K562 (cell line): ENCODE measurements around the gene TTC28. TPM values are rescaled to one million over a fixed set of nuclear protein-coding genes. Genes with fewer than 3 reads are reported as not detected.

ENCODE experiments used
- ATAC-seq: fragments of 200-7000 bp; cut with Tn5 transposase; 3 replicates; pipeline ENCODE4 v1.9.1; 2020; ENCODE audit warnings: moderate library complexity
- BruUV-seq: library from RNA; stranded (reverse); fragments of 400-500 nt; replicated peaks from 2 replicates; lab custom pipeline; 2021; lab: Mats Ljungman, UMichigan
- CTCF ChIA-PET: fragments of 300-600 bp; formaldehyde crosslinking; extraction: SDS; loops from one replicate; lab custom pipeline; 2021; ENCODE audit warnings: low intra/inter-chr PET ratio; lab: Yijun Ruan, JAX
- POLR2A ChIA-PET: fragments of 300-600, 350-650 bp; sonication (Branson Sonifier 250); formaldehyde crosslinking; extraction: SDS; loops from one replicate; lab custom pipeline; 2021; ENCODE audit warnings: antibody characterized with exemption, inconsistent platforms; lab: Yijun Ruan, JAX
- DNase-seq, 4 experiments: peaks; one replicate each; pipeline versions ENCODE4 v3.0.0 to v3.0.0-alpha.2; 2011 to 2018; ENCODE audit warnings: low spot score in 3 of 4, mixed read lengths in 3 of 4; ENCODE audit errors: extremely low read depth in 1 of 4
- FAIRE-seq: peaks from 2 replicates; lab custom pipeline; 2011; peaks lifted over from hg19 to GRCh38; lab: Jason Lieb, UNC
- H2AFZ ChIP-seq: 2 replicates; pipeline ENCODE4 v1.6.0; 2011; ENCODE audit warnings: low read depth, low read length, control low read depth, inconsistent platforms
- H3K27ac ChIP-seq: fragments of 200-600 bp; 3 replicates; pipeline ENCODE4 v1.8.0; 2011; ENCODE audit warnings: low read depth, mild to moderate bottlenecking, control low read depth, inconsistent platforms, low read length, moderate library complexity, mixed read lengths; ENCODE audit errors: extremely low read depth
- H3K27me3 ChIP-seq, 2 experiments: fragments of 300-600 bp in 1 of 2; 2 replicates in 1 of 2; 3 replicates in 1 of 2; pipeline versions ENCODE4 v1.6.0 to v1.8.0; 2011; ENCODE audit warnings: inconsistent platforms in 2 of 2, low read length in 2 of 2, mild to moderate bottlenecking in 1 of 2, mixed read lengths in 1 of 2, moderate library complexity in 1 of 2; ENCODE audit not compliant: control insufficient read depth in 2 of 2, insufficient read depth in 2 of 2
- H3K36me3 ChIP-seq: fragments of 300-600 bp; 3 replicates; pipeline ENCODE4 v1.8.0; 2011; ENCODE audit warnings: mild to moderate bottlenecking, low read length, inconsistent platforms; ENCODE audit not compliant: control insufficient read depth, insufficient read depth
- H3K4me1 ChIP-seq, 2 experiments: fragments of 200-600 bp in 1 of 2; replicated peaks in 1 of 2; 2 replicates in 1 of 2; 3 replicates in 1 of 2; pipeline versions ENCODE4 v1.5.1 to v1.8.0; 2011; ENCODE audit warnings: inconsistent platforms in 2 of 2, low read length in 2 of 2, mild to moderate bottlenecking in 1 of 2, mixed read lengths in 1 of 2, moderate library complexity in 1 of 2; ENCODE audit not compliant: control insufficient read depth in 2 of 2, insufficient read depth in 2 of 2
- H3K4me2 ChIP-seq: 2 replicates; pipeline ENCODE4 v1.6.1; 2011; ENCODE audit warnings: low read length, control low read depth, inconsistent platforms, mixed read lengths; ENCODE audit not compliant: insufficient read depth
- H3K4me3 ChIP-seq: fragments of 200-600 bp; sonication (generic), shearing (Covaris generic); 2 replicates; pipeline ENCODE4 v1.5.1; 2016; ENCODE audit warnings: control low read depth, inconsistent platforms
- H3K79me2 ChIP-seq: fragments of 200-600 bp; 3 replicates; pipeline ENCODE4 v1.8.0; 2011; ENCODE audit warnings: low read length, inconsistent platforms; ENCODE audit not compliant: control insufficient read depth, insufficient read depth
- H3K9ac ChIP-seq, 2 experiments: 2 replicates each; pipeline versions ENCODE4 v1.6.0 to v1.6.1; 2011; ENCODE audit warnings: low read depth in 2 of 2, low read length in 2 of 2, control low read depth in 1 of 2, inconsistent platforms in 1 of 2, mild to moderate bottlenecking in 1 of 2, mixed read lengths in 1 of 2; ENCODE audit not compliant: insufficient read depth in 1 of 2
- H3K9me1 ChIP-seq: one replicate; pipeline ENCODE4 v1.6.0; 2011; ENCODE audit warnings: inconsistent platforms, mild to moderate bottlenecking, low read length, moderate library complexity; ENCODE audit not compliant: control insufficient read depth, insufficient read depth
- H3K9me3 ChIP-seq: replicated peaks from 2 replicates; pipeline ENCODE4 v1.5.1; 2011; ENCODE audit warnings: low read depth, low read length, inconsistent platforms; ENCODE audit not compliant: control insufficient read depth, insufficient read depth
- H4K20me1 ChIP-seq: replicated peaks from 2 replicates; pipeline ENCODE4 v1.6.1; 2011; ENCODE audit warnings: low read length, inconsistent platforms, mixed read lengths; ENCODE audit not compliant: control insufficient read depth, insufficient read depth
- EP300 ChIP-seq: IDR thresholded peaks from 2 replicates; pipeline ENCODE4 v1.6.1; 2012; ENCODE audit warnings: low read length, improper control_type of control experiment
- HSF4 ChIP-seq: fragments of 250-450 bp; sonication (Bioruptor Pico); IDR thresholded peaks from 2 replicates; pipeline ENCODE4 v2.1.2; 2022; ENCODE audit warnings: mild to moderate bottlenecking, moderate library complexity, borderline replicate concordance
- KAT8 ChIP-seq: fragments of 450-650 bp; IDR thresholded peaks from 2 replicates; pipeline ENCODE4 v1.6.1; 2016; ENCODE audit warnings: low read depth, mild to moderate bottlenecking
- NR4A1 ChIP-seq, 2 experiments: fragments of 250-450 bp in 1 of 2; fragments of 450-650 bp in 1 of 2; sonication (Bioruptor Pico) in 1 of 2; IDR thresholded peaks; 2 replicates each; pipeline versions ENCODE4 v1.4.0 to v1.6.1; 2016 to 2020; ENCODE audit warnings: mild to moderate bottlenecking in 2 of 2, missing compliant biosample characterization in 1 of 2, missing genetic modification characterization in 1 of 2, moderate library complexity in 1 of 2
- RBM14 ChIP-seq: fragments of 200-400 bp; formaldehyde crosslinking; IDR thresholded peaks from 2 replicates; pipeline ENCODE4 v1.6.1; 2018; ENCODE audit warnings: low read depth, mild to moderate bottlenecking, low read length, moderate library complexity, borderline replicate concordance; ENCODE audit not compliant: insufficient read depth
- SNIP1 ChIP-seq: fragments of 450-650 bp; IDR thresholded peaks from 2 replicates; pipeline ENCODE4 v1.7.1; 2017; ENCODE audit warnings: low read depth, mild to moderate bottlenecking
- ZKSCAN3 ChIP-seq: fragments of 250-450 bp; sonication (Bioruptor Pico); IDR thresholded peaks from 2 replicates; pipeline ENCODE4 v1.4.0; 2020
- ZNF354B ChIP-seq: fragments of 250-450 bp; sonication (Bioruptor Pico); IDR thresholded peaks from 2 replicates; pipeline ENCODE4 v1.4.0; 2020
- WGBS: fragments of 100-300 bp; shearing (Covaris generic); methylation state at CpG from one replicate; pipeline ENCODE4 v1.1.6; 2016; ENCODE audit warnings: low coverage, mixed read lengths; ENCODE audit not compliant: insufficient coverage; ENCODE audit errors: missing lambda C conversion rate; 5-methylcytosine and 5-hydroxymethylcytosine counted together
- in situ Hi-C: fragments of 300-500 bp; cut with MboI; formaldehyde crosslinking; loops from 4 replicates; pipeline ENCODE4 v1.15.0; 2018; ENCODE audit warnings: inconsistent platforms, mixed read lengths
- intact Hi-C: fragments of 100-400 bp; cut with micrococcal nuclease; formaldehyde crosslinking; loops from 2 replicates; pipeline ENCODE4 v1.14.2; 2022
- polyA plus RNA-seq, 8 experiments: library from polyadenylated mRNA; depleted of rRNA in 4 of 8; stranded (reverse) in 5 of 8; unstranded in 3 of 8; fragments of >200 nt; fragmentation: Nextera tagmentation in 2 of 8; fragmentation: Illumina TruSeq in 1 of 8; extraction: Ambion mirVana in 2 of 8; extraction: Trizol in 1 of 8; gene quantifications; 2 replicates each; pipeline versions ENCODE4 v1.2.1 to v1.2.3, GENCODE V29; 2011 to 2014; ENCODE audit warnings: inconsistent platforms in 1 of 8, missing spikeins in 1 of 8
- total RNA-seq, 7 experiments: library from RNA; depleted of rRNA in 6 of 7; stranded (reverse); fragments of >200 nt in 6 of 7; fragmentation: Illumina TruSeq in 2 of 7; extraction: Trizol in 2 of 7; gene quantifications; 2 replicates each; pipeline versions ENCODE4 v1.2.1 to v1.2.3, GENCODE V29; 2011 to 2021; ENCODE audit warnings: low replicate concordance in 1 of 7
- TF ChIP-seq, protein P1 (sequence below): fragments of 450-650 bp; IDR thresholded peaks from 2 replicates; pipeline ENCODE4 v1.6.1; 2018; ENCODE audit warnings: mild to moderate bottlenecking, low read depth; ENCODE audit not compliant: partially characterized antibody
- TF ChIP-seq, protein P2 (sequence below): sonication (generic); formaldehyde crosslinking; IDR thresholded peaks from 2 replicates; pipeline ENCODE4 v1.9.0; 2022; ENCODE audit warnings: mild to moderate bottlenecking, missing genetic modification reagents
- TF ChIP-seq, protein P3 (sequence below): fragments of 450-650 bp; formaldehyde crosslinking; IDR thresholded peaks from 2 replicates; pipeline ENCODE4 v1.4.0; 2020; ENCODE audit warnings: mild to moderate bottlenecking
- TF ChIP-seq, protein P4 (sequence below): fragments of 450-650 bp; IDR thresholded peaks from 2 replicates; pipeline ENCODE4 v1.6.1; 2016; ENCODE audit warnings: antibody characterized with exemption

The TTC28 gene
- total and polyA plus RNA-seq, 9 of the 15 experiments (the other 6 are each of a cell fraction or from before 2014, with no cell fraction given) = 0.22 to 10.7 (median 3.1) TPM

DNA sequence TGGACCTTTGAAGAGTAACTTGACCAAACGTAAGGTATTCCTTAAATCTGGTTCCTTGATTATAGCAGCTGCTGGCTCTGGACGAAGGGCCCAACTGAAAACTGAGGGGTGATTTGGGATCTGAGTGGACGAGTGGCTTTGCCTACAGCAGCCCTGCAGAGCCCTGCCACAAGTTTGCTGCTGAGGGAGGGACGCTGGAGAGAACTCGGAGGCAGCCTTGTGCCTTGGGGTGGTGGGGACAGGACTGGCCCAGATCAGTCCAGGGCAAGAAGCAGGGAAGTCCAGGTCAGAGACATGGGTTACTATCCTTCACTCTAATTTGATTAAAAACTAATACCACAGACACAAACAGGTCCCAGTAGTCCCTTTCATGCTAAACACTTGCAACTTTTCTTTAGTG, 671.0 kb downstream of the TTC28 start (continued):
- TF ChIP-seq, protein P1, sequence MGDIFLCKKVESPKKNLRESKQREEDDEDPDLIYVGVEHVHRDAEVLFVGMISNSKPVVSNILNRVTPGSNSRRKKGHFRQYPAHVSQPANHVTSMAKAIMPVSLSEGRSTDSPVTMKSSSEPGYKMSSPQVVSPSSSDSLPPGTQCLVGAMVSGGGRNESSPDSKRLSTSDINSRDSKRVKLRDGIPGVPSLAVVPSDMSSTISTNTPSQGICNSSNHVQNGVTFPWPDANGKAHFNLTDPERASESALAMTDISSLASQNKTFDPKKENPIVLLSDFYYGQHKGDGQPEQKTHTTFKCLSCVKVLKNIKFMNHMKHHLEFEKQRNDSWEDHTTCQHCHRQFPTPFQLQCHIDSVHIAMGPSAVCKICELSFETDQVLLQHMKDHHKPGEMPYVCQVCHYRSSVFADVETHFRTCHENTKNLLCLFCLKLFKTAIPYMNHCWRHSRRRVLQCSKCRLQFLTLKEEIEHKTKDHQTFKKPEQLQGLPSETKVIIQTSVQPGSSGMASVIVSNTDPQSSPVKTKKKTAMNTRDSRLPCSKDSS = no peak
- TF ChIP-seq ZNF354B (CRISPR knock-in tag) = no peak
- no peak for TF ChIP-seq EP300

DNA sequence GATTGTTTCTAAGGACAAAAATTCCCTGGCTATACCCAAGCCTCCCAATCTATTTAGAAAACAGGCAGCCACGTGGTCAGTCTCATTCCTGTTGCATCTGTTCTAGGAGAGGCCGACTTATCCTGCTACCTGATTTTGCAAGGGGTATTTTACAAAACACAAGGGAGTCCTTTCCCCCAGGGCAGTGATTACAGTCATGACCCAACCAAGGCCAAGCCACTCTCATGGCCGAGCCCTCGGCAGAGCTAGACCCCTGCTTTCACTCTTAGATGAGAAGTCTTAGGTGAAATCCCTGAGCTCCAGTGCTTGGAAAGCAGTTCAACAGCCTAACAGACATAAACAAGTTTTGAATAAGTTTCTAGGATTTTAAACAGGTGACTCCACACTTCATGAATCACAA, 671.6 kb downstream of the TTC28 start:
- H3K27me3 ChIP-seq = no peaks in the 10 kb centered on the region
- H2AFZ ChIP-seq = no peak overlapping the region
- no peak overlapping the region for H3K4me3 ChIP-seq
- intact Hi-C loops (loop anchor here (2.0 kb wide), 1 partner anchor 121 kb away; no protein-coding TSS in a partner anchor), in situ Hi-C loops (loop anchor here (5.0 to 25.0 kb wide), 3 partner anchors 121 to 1246 kb away; no protein-coding TSS in a partner anchor)
- no CpG with 5 or more reads among the region's 4 CpGs for WGBS
- no peaks in the 10 kb centered on the region for H3K79me2 ChIP-seq
- no peak for FAIRE-seq
- H4K20me1 ChIP-seq = peaks cover 7% of the 10 kb centered on the region; the same call in 1 of the 2 replicates
- H3K36me3 ChIP-seq = no peaks in the 10 kb centered on the region
- H3K9me3 ChIP-seq = no peaks in the 10 kb centered on the region
- no peak overlapping the region for H3K4me2 ChIP-seq
- TF ChIP-seq, protein P2, sequence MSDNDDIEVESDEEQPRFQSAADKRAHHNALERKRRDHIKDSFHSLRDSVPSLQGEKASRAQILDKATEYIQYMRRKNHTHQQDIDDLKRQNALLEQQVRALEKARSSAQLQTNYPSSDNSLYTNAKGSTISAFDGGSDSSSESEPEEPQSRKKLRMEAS (CRISPR knock-in tag) = no peak
- TF ChIP-seq, protein P3, sequence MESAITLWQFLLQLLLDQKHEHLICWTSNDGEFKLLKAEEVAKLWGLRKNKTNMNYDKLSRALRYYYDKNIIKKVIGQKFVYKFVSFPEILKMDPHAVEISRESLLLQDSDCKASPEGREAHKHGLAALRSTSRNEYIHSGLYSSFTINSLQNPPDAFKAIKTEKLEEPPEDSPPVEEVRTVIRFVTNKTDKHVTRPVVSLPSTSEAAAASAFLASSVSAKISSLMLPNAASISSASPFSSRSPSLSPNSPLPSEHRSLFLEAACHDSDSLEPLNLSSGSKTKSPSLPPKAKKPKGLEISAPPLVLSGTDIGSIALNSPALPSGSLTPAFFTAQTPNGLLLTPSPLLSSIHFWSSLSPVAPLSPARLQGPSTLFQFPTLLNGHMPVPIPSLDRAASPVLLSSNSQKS (CRISPR knock-in tag) = no peak
- TF ChIP-seq RBM14 = no peak
- TF ChIP-seq ZKSCAN3 = no peak
- TF ChIP-seq, protein P4, sequence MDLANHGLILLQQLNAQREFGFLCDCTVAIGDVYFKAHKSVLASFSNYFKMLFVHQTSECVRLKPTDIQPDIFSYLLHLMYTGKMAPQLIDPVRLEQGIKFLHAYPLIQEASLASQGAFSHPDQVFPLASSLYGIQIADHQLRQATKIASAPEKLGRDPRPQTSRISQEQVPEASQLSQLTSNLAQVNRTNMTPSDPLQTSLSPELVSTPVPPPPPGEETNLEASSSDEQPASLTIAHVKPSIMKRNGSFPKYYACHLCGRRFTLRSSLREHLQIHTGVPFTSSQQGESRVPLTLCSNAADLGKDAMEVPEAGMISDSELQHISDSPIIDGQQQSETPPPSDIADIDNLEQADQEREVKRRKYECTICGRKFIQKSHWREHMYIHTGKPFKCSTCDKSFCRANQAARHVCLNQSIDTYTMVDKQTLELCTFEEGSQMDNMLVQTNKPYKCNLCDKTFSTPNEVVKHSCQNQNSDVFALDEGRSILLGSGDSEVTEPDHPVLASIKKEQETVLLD = no peak
- TF ChIP-seq KAT8 = no peak
- TF ChIP-seq NR4A1 (CRISPR knock-in tag; IDR thresholded peaks at IDR 0.05) = no peak
- no peak for TF ChIP-seq NR4A1 (tag; IDR thresholded peaks at IDR 0.05)
- TF ChIP-seq SNIP1 = no peak
- no peak for TF ChIP-seq HSF4
- TF ChIP-seq, all 486 proteins: peak for 0
- Histone ChIP-seq H3K9me1 (no peaks in the 10 kb centered on the region), H3K27ac (no peak overlapping the region), H3K9ac (no peak overlapping the region), H3K4me1 (no peaks in the 10 kb centered on the region)
- DNase-seq = no peak
- BruUV-seq = no TSS peak
- ChIA-PET CTCF (interaction anchor here (1.1 to 2.4 kb wide), 2 partner anchors 121 to 127 kb away, joined by 3 to 22 read pairs; no protein-coding TSS in a partner anchor), POLR2A (no interaction called here)
- ATAC-seq = no peak
